NCI-H526 (cell line): ENCODE measurements around the gene STMN3.
A peak's percentile ranks its signal among the peaks of the same experiment; 100 is the strongest.

Experiments used
- DNase-seq, 2 experiments: peaks; one replicate each; lab custom pipeline; 2025; lab: John Stamatoyannopoulos, UW

The STMN3 gene

DNA sequence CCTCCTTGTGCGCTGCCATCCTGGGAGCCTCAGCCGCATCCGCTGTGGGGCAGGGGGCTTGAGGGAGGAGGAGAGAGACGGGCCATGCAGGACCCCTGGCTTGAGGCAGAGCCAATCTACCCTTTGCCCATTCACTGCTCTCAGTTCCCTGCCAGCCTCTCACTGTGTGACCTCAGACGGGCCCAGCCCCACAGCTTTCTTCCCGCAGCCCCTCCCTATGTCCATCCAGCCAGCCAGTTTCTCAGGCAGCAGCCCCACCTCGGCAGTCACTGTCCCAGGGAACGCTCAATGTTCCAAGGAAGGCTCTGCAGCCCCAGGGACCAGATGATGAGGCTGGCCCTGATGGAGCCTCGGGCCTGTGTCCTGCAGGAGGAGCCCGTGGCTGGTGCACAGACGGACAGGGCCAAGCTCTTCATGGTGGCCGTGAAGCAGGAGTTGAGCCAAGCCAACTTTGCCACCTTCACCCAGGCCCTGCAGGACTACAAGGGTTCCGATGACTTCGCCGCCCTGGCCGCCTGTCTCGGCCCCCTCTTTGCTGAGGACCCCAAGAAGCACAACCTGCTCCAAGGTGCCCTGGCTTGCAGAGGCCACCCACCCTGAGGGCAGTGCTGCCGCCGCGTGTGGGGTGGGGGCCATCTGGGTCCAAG lies 39.3 kb upstream of the STMN3 start:
- DNase-seq = peak in 1 of 2 experiments; percentile 62

DNA sequence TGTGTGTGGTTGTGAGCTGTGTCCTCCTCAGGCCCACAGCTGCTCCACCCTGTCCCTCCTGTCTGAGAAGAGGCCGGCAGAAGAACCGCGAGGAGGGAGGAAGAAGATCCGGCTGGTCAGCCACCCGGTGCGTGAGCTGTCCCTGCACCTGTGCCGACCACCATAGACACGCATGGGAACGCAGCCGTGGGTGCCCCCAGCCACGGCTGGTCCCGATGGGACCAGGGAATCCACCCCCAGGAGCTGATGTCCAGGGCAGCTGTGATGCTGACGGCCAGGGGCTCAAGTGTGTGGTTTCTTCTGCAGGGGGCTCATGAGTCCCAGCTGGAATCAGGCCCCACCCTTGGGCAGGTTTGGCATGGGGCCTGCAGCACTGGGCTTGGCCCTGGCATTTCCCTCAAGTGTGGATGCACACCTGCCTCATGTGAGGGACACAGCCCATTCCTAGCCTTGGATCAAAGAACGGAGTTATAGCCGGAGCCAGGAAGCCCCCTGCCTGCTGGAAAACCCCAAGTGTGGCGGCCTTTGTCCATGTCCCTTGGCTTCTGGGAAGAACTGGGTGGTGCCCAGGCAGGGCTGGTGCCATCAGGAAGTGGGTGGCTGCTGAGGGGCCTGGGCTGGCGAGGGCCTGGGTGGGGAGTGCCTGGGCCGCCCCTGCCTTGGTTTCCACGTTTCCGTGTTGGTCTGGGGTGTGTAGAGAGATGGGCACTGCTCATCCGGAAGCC lies 38.6 kb upstream of the STMN3 start:
- DNase-seq = no peak

DNA sequence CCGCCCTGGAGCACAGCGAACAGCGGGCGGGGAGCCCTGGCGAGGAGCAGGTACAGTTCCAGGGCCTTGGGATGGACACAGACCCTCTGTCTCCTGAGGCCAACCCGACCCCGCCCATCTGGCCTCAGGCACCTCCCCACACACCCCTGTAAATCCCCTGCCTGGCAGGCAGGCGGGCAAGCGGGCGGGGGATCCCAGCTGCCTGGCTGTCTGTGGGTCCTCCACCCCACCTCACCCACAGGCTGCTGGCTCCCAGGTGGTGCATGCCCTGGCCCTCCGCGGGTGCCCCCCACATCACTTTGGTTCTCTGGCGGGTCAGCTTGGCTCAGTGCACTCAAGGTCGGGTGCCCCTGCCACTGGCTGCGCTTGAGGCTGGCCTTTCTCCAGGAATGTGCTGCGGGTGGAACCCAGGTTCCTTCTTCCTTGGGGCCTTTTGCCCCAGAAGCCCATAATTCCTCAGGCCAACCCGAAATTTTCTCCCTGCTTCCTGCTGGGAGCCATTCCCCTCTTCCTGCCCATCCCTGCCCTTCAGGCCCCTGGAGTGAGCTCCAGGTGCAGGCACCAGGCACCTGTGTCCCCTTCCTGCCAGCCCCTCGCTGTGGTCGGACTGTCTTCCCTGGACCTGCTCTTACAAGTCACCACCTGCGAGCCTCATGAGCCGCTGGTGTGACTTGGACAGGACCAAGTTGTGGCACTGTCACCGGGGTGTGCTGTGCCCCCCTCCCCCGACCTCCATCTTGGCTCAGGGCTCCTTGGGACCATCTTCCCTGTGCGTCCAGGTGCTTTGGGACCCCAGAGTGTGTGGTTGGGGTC lies 37.9 kb upstream of the STMN3 start:
- peak in 1 of 2 experiments; percentile 49 for DNase-seq

- DNase-seq = no peak
These were observed 37.0 kb upstream of the STMN3 start for GRCh38 chr20:63690003-63690897.

DNA sequence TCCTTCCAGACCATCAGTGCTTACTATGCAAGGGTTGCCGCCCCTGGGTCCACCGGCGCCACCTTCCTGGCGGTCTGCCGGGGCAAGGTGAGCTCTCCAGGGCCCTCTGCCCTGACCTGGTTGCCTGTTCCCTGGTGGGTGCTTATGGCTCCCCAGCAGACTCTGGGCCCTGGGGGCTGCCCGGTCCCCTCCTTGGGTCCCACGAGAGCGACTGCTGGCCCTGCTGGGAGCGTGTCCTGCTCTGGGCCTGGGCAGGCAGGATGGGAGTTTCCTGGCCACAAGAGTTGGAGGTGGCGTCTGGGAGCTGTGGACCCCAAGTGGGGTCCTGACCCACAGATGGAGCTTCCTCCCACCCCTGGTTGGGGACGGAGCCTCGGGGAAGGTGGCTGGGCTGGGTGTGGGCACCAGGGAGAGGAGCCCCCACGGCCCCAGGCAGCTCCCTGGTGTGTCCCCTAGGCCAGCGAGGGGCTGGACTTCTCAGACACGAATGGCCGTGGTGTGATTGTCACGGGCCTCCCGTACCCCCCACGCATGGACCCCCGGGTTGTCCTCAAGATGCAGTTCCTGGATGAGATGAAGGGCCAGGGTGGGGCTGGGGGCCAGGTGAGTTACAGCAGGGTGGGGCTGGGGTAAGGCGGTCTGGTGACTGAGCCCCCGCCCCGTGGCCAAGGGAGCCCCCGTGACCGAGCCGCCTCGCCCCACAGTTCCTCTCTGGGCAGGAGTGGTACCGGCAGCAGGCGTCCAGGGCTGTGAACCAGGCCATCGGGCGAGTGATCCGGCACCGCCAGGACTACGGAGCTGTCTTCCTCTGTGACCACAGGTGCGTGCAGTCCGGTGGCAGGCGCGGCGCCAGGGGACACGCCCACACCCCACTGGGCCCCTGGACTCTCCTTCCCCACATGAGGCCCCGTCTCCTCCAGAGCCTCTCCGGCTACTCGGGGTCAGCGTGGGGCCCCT lies 36.1 kb upstream of the STMN3 start:
- no peak for DNase-seq

- no peak for DNase-seq
These were observed 35.2 kb upstream of the STMN3 start for GRCh38 chr20:63688228-63689045.

DNA sequence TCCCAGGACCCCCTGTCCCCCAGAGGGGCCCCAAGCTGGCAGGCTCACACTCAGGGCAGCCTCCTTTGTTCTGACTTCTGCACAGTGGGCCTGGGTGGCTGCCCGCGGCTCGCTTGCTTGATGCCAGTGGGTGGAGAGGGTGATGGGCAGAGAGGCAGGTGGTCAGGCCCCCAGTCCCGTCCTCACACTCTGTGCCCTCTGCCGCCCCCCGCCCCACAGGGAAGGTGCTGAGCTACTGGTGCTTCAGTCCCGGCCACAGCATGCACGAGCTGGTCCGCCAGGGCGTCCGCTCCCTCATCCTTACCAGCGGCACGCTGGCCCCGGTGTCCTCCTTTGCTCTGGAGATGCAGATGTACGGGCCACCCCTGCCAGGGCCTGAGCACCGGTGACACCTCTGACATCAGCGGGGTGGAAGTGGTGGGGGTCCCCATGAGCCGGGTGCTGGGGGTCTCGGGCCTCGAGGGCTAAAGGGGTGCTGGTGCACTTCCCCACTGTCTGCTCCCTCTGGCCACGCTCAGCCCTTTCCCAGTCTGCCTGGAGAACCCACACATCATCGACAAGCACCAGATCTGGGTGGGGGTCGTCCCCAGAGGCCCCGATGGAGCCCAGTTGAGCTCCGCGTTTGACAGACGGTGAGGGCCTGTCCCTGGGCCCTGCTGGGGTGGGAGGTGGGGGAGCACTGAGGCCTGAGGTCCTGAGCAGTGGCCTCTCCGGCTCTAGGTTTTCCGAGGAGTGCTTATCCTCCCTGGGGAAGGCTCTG lies 34.4 kb upstream of the STMN3 start:
- no peak for DNase-seq

DNA sequence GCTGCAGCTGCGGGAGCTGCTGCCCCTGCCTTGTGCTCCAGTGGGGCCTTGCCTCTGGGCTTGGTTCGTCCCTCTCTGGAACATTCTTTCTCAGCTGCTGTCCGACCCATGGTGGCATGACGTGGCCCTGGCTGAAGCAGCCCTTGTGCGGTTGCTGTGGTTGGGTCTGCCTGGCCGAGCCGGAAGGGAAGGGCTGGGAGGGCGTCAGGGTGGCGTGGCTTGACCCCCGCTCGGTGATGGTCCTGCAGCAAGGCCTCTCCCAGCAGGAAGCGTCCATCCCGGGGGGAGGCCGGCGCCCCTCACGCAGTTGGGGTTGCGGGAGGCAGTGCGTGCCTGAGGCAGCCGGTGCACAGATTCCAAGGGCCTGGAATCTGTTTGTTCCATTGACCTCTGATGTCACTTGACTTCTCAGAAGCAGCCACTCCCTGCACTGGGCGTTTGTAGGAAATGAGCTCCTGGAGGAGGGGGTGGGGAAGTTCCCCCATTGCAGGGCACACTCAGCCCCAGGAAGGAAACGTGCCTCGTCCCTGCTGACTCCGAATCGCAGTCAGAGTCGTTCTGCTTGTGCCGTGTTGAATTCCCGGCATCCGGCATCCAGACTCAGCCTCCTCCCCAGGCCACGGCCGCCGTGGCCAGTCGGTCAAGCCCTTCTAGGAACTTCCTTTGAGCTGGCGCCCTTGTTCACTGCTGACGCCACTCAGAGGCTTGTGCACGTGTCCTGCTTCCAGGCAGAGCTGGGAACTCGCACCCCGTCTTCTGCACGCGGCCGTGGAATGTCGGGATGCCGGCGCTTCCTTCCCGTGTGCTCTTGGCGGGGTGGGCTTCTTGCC lies 33.5 kb upstream of the STMN3 start:
- DNase-seq = no peak

DNA sequence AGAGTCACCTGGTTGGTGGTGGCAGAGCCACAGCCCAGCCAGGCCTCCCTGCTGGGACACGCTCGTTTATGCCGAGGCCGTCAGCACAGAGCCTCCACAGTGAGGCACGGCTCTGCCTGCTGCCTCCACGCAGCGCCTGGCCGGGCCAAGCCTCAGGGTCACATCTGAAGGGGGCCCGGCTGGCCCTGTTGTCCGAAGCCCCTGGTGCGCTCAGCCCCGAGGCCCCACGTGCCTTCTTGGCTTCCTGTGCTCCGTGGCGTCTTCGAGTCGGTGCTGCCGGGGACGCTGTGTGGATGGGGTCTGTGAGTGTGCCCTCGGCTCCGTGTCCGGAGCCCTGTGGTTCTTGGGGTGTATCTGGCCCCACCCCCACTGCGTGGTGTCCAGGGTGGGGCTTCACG lies 32.9 kb upstream of the STMN3 start:
- no peak for DNase-seq

GRCh38 chr20:63685269-63686026 lies 32.2 kb upstream of the STMN3 start:
- DNase-seq = no peak

DNA sequence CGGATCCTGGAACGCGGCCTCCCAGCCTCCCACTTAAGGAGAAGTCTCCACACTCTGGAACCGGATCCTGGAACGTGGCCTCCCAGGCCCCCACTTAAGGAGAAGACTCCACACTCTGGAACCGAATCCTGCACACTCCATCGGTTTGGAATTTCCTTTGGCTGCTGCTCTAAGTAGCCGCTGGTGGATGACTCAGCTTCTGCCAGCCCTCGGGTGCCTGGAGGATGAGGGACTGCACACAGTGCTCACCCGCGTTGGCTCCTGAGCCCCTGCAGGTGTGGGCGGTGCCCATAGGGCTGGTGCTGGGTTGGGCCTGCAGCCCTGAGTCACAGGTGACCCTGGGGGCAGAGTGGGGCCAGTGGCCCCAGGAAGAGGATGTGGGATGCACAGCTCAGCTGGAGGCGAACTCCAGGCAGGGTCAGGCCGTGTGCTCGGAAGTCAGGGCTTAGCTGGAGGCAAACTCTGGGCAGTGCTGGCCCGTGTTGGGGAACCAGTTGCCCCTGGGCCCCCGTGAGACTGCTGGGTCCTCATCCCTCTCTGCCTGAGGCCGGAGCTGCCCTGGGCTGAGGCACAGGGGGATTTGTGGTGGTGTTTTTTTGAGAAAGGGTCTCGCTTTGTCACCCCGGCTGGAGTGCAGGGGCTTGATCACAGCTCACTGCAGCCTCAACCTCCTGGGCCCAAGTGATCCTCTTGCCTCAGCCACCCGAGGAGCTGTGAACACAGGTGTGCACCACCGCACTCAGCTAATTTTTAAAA lies 29.3 kb upstream of the STMN3 start:
- DNase-seq = no peak

DNA sequence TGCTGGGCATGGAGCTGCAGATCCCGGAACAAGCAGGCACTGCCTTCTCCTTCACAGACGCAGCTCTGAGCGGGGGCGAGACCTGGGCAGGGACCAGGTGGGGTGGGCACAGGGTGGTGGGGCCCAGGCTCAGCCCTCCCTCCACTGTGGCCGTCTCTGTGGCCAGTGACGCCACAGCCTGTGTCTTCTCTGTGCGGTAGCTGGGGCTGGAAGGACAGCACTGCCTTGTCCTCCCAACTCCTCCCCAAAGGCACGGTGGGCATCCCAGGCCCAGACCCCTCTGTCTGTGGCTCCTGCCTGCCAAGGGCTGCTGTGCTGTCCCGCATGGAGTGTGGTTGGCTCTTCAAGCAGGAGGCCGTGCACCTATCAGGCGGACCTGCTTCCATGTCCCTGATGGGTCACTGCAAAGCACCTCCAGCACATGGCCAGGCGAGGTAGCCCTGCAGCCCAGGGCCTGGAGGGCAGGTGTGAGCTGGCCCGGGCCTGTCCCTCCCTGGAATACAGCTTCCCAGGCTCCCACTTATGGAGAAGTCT lies 28.5 kb upstream of the STMN3 start:
- DNase-seq = no peak

- no peak for DNase-seq
These were observed 27.8 kb upstream of the STMN3 start for GRCh38 chr20:63680857-63681608.

GRCh38 chr20:63680427-63680826 lies 27.2 kb upstream of the STMN3 start:
- no peak for DNase-seq

GRCh38 chr20:63679799-63680305 lies 26.6 kb upstream of the STMN3 start:
- no peak for DNase-seq
